ENCODE data around the gene TMEM31.

Gene TMEM31

GRCh38 chrX:103688946-103689345 is 21.8 kb upstream of the TMEM31 start:
- DNase-seq (ENCODE audit: low spot score), result no peak
- peak; percentile 39 for TF ChIP-seq CTCF (IDR thresholded peaks at IDR 0.05)
- Histone ChIP-seq H3K27ac (peak overlapping the region in 1 of 2 donors; percentile 96), H3K4me3 (no peak overlapping the region)

GRCh38 chrX:103691059-103691458 is 19.6 kb upstream of the TMEM31 start:
- H3K27ac ChIP-seq, result no peak overlapping the region
- no peak overlapping the region for H3K4me3 ChIP-seq
- TF ChIP-seq CTCF (IDR thresholded peaks at IDR 0.05), result no peak
- DNase-seq (ENCODE audit: low spot score), result no peak

- DNase-seq (ENCODE audit: low spot score), result no peak
- Histone ChIP-seq H3K4me3 (no peak overlapping the region), H3K27ac (no peak overlapping the region)
- no peak for TF ChIP-seq CTCF (IDR thresholded peaks at IDR 0.05)
Measured at GRCh38 chrX:103697687-103698086, 13.0 kb upstream of the TMEM31 start.

- Histone ChIP-seq H3K27ac (no peak overlapping the region), H3K4me3 (no peak overlapping the region)
- no peak for DNase-seq (ENCODE audit: low spot score)
- TF ChIP-seq CTCF (IDR thresholded peaks at IDR 0.05), result no peak
Measured at GRCh38 chrX:103699243-103699642, 11.5 kb upstream of the TMEM31 start.

GRCh38 chrX:103704863-103705262 is 5.8 kb upstream of the TMEM31 start:
- no peak for DNase-seq (ENCODE audit: low spot score)
- TF ChIP-seq CTCF (IDR thresholded peaks at IDR 0.05), result no peak
- no peak overlapping the region for H3K27ac ChIP-seq
- no peak overlapping the region for H3K4me3 ChIP-seq

- Histone ChIP-seq H3K27ac (peak overlapping the region in 1 of 2 donors; percentile 11), H3K4me3 (no peak overlapping the region)
- no peak for DNase-seq (ENCODE audit: low spot score)
- TF ChIP-seq CTCF (IDR thresholded peaks at IDR 0.05), result no peak
Measured at GRCh38 chrX:103716962-103717361, 6.3 kb downstream of the TMEM31 start.

GRCh38 chrX:103718120-103718519 is 7.4 kb downstream of the TMEM31 start:
- Histone ChIP-seq H3K27ac (no peak overlapping the region), H3K4me3 (no peak overlapping the region)
- TF ChIP-seq CTCF (IDR thresholded peaks at IDR 0.05), result no peak
- DNase-seq (ENCODE audit: low spot score), result no peak
